B cell (primary cell): Measurements from ENCODE around the gene TM6SF1.

ENCODE experiments used
- EZH2 ChIP-seq: IDR thresholded peaks from 2 replicates; pipeline ENCODE4 v1.6.1; 2012; ENCODE audit warnings: borderline replicate concordance, low read depth, mild to moderate bottlenecking, moderate library complexity, low read length; ENCODE audit not compliant: insufficient read depth, poor library complexity, severe bottlenecking
- TF ChIP-seq, protein P1 (sequence below): fragments of 200-600 bp; IDR thresholded peaks from one replicate; pipeline ENCODE4 v1.8.0; 2022; ENCODE audit warnings: antibody characterized with exemption, mild to moderate bottlenecking

DNA sequence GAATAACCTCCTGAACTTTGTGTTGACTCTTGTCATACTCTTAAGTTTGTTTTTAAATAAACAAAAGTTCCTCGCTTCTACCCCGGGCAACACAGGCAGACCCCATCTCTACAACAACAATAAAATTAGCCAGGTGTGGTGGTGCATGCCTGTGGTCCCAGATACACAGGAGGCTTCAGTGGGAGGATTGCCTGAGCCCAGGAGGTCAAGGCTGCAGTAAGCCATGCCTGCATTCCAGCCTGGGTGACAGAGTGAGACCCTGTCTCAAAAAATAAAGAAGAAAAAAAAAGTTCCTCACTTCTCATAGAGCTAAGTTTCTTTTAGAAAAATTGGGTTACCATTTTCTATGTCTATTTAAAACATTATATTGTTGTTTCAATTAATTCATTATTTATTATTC is 70.9 kb downstream of the TM6SF1 start:
- TF ChIP-seq EZH2: no peak
- TF ChIP-seq, protein P1, sequence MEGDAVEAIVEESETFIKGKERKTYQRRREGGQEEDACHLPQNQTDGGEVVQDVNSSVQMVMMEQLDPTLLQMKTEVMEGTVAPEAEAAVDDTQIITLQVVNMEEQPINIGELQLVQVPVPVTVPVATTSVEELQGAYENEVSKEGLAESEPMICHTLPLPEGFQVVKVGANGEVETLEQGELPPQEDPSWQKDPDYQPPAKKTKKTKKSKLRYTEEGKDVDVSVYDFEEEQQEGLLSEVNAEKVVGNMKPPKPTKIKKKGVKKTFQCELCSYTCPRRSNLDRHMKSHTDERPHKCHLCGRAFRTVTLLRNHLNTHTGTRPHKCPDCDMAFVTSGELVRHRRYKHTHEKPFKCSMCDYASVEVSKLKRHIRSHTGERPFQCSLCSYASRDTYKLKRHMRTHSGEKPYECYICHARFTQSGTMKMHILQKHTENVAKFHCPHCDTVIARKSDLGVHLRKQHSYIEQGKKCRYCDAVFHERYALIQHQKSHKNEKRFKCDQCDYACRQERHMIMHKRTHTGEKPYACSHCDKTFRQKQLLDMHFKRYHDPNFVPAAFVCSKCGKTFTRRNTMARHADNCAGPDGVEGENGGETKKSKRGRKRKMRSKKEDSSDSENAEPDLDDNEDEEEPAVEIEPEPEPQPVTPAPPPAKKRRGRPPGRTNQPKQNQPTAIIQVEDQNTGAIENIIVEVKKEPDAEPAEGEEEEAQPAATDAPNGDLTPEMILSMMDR: no peak
